ENCODE results near the gene PDE12. TPM values are rescaled to one million over a fixed set of nuclear protein-coding genes. Genes with fewer than 3 reads are reported as not detected.

PDE12 gene
- total and polyA plus RNA-seq, 9 donors = 4.6 to 24.2 (median 16.9) TPM

DNA sequence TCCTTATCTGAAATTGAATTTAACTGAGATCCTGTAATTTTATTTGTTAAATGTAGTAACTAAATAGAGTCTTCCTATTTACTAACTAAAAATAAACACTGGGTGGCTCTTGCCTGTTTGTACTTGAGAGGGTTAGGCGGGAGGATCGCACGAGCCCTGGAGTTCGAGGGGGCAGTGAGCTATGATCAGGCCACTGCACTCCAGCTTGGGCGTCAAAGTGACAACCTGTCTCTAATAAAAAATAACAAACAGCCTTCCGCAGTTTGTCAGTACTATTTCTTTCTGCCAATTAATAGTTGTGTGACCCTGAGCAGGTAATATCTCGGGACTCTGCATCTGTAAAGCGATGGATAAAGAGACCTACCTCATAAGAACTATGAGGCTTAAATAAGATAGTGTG lies 768 bp upstream of the PDE12 start:
- Histone ChIP-seq H3K4me1 (ENCODE audit: insufficient read depth) (peaks cover 5% of the 10 kb centered on the region), H3K9me3 (no peaks in the 10 kb centered on the region), H3K27ac (peak overlapping the region in 1 of 2 donors; percentile 84), H3K36me3 (no peaks in the 10 kb centered on the region), H3K27me3 (no peaks in the 10 kb centered on the region), H3K4me3 (peak overlapping the region; percentile 78)
- 16 to 31% (median 30%) methylated on average over 8 of the region's 8 CpGs for WGBS, 3 donors
- TF ChIP-seq POLR2A (IDR thresholded peaks at IDR 0.05) (no peak), EP300 (IDR thresholded peaks at IDR 0.05) (no peak)
- TF ChIP-seq, protein P1, sequence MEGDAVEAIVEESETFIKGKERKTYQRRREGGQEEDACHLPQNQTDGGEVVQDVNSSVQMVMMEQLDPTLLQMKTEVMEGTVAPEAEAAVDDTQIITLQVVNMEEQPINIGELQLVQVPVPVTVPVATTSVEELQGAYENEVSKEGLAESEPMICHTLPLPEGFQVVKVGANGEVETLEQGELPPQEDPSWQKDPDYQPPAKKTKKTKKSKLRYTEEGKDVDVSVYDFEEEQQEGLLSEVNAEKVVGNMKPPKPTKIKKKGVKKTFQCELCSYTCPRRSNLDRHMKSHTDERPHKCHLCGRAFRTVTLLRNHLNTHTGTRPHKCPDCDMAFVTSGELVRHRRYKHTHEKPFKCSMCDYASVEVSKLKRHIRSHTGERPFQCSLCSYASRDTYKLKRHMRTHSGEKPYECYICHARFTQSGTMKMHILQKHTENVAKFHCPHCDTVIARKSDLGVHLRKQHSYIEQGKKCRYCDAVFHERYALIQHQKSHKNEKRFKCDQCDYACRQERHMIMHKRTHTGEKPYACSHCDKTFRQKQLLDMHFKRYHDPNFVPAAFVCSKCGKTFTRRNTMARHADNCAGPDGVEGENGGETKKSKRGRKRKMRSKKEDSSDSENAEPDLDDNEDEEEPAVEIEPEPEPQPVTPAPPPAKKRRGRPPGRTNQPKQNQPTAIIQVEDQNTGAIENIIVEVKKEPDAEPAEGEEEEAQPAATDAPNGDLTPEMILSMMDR (IDR thresholded peaks at IDR 0.05) = no peak
- DNase-seq = no peak
- intact Hi-C loops (cut with DNase I) = no loop called here

DNA sequence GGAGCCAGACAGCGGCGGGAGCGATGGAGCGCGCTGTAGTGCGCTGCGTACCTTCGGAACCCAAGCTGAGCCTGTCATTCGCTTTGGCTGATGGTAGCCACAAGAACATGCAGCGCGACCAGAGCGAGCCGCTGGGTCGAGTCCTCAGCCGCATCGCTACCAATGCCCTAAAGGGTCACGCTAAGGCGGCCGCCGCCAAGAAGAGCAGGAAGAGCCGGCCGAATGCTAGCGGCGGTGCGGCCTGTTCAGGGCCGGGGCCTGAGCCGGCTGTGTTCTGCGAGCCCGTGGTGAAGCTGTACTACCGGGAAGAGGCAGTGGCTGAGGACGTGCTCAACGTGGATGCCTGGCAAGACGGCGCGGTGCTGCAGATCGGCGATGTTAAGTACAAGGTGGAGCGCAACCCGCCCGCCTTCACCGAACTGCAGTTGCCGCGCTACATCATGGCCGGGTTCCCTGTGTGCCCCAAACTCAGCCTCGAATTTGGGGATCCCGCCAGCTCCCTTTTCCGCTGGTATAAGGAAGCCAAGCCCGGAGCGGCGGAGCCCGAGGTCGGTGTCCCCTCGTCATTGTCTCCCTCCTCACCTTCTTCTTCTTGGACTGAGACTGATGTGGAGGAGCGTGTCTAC lies 498 bp downstream of the PDE12 start:
- Histone ChIP-seq H3K9me3 (no peaks in the 10 kb centered on the region), H3K4me3 (peak overlapping the region; percentile 78), H3K27ac (peak overlapping the region; percentile 57 to 84), H3K27me3 (no peaks in the 10 kb centered on the region), H3K36me3 (no peaks in the 10 kb centered on the region), H3K4me1 (ENCODE audit: insufficient read depth) (peaks cover 5% of the 10 kb centered on the region)
- TF ChIP-seq EP300 (IDR thresholded peaks at IDR 0.05) (no peak), POLR2A (IDR thresholded peaks at IDR 0.05) (no peak)
- TF ChIP-seq, protein P1 (IDR thresholded peaks at IDR 0.05) = no peak
- intact Hi-C loops (cut with DNase I) = loop anchor here in 1 of 4 donors (2.0 kb wide), 1 partner anchor 40 kb away; the partner anchor contains the start of gene ARF4
- DNase-seq = peak in 2 of 5 donors; percentile 33 to 60
- WGBS, 3 donors = 0 to 1% (median 0%) methylated on average over 42 to 54 of the region's 54 CpGs

DNA sequence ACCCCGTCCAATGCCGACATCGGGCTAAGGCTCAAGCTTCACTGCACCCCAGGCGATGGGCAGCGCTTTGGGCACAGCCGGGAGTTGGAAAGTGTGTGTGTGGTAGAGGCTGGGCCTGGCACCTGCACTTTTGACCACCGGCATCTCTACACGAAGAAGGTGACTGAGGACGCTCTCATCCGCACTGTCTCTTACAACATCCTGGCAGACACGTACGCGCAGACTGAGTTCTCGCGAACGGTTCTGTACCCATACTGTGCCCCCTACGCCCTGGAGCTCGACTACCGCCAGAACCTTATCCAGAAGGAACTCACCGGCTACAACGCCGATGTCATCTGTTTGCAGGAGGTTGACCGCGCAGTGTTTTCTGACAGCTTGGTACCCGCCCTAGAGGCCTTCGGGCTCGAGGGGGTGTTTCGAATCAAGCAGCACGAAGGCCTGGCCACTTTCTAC lies 1.0 kb downstream of the PDE12 start:
- Histone ChIP-seq H3K36me3 (no peaks in the 10 kb centered on the region), H3K27me3 (no peaks in the 10 kb centered on the region), H3K9me3 (no peaks in the 10 kb centered on the region), H3K4me3 (peak overlapping the region; percentile 78), H3K27ac (peak overlapping the region in 1 of 2 donors; percentile 57), H3K4me1 (ENCODE audit: insufficient read depth) (peaks cover 5% of the 10 kb centered on the region)
- intact Hi-C loops (cut with DNase I) = loop anchor here in 1 of 4 donors (2.0 kb wide), 1 partner anchor 40 kb away; the partner anchor contains the start of gene ARF4
- 0 to 2% (median 1%) methylated on average over 29 of the region's 29 CpGs for WGBS, 3 donors
- DNase-seq = no peak
- no peak for TF ChIP-seq EP300 (IDR thresholded peaks at IDR 0.05)
- TF ChIP-seq, protein P1 (IDR thresholded peaks at IDR 0.05) = no peak
- TF ChIP-seq POLR2A (IDR thresholded peaks at IDR 0.05) = no peak

DNA sequence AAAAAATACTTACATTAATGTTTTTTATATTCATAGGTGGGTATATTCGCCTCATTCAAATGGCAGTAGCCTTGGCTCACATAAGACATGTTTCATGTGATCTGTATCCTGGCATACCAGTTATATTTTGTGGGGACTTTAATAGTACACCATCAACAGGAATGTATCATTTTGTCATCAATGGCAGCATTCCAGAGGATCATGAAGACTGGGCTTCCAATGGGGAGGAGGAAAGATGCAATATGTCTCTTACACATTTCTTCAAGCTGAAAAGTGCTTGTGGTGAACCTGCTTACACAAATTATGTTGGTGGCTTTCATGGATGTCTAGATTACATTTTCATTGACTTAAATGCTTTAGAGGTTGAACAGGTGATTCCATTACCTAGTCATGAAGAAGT lies 3.5 kb downstream of the PDE12 start:
- no peak overlapping the region for H3K4me3 ChIP-seq
- H3K36me3 ChIP-seq = no peaks in the 10 kb centered on the region
- intact Hi-C loops (cut with DNase I) = no loop called here
- 95 to 100% (median 96%) methylated on average over 1 of the region's 1 CpG for WGBS, 3 donors
- H3K9me3 ChIP-seq = no peaks in the 10 kb centered on the region
- H3K27ac ChIP-seq = no peak overlapping the region
- no peaks in the 10 kb centered on the region for H3K27me3 ChIP-seq
- DNase-seq = no peak
- no peak for TF ChIP-seq POLR2A (IDR thresholded peaks at IDR 0.05)
- no peak for TF ChIP-seq EP300 (IDR thresholded peaks at IDR 0.05)
- TF ChIP-seq, protein P1 (IDR thresholded peaks at IDR 0.05) = no peak
- peaks cover 5% of the 10 kb centered on the region for H3K4me1 ChIP-seq (ENCODE audit: insufficient read depth)

Data from ovary (tissue), 9 donors.